GM23248 (cell line): Measurements from ENCODE around the gene HNRNPLL.

ENCODE experiments used
- EZH2 ChIP-seq: fragments of 200-600 bp; sonication (generic); IDR thresholded peaks from 2 replicates; pipeline ENCODE4 v1.6.1; 2018; ENCODE audit warnings: antibody characterized with exemption, mild to moderate bottlenecking; ENCODE audit not compliant: insufficient read depth, poor library complexity, severe bottlenecking
- EZH2phosphoT487 ChIP-seq: fragments of 200-600 bp; sonication (generic); IDR thresholded peaks from 2 replicates; pipeline ENCODE4 v1.6.1; 2018; ENCODE audit warnings: antibody characterized with exemption, moderate library complexity, mild to moderate bottlenecking, low read depth; ENCODE audit not compliant: insufficient read depth

DNA sequence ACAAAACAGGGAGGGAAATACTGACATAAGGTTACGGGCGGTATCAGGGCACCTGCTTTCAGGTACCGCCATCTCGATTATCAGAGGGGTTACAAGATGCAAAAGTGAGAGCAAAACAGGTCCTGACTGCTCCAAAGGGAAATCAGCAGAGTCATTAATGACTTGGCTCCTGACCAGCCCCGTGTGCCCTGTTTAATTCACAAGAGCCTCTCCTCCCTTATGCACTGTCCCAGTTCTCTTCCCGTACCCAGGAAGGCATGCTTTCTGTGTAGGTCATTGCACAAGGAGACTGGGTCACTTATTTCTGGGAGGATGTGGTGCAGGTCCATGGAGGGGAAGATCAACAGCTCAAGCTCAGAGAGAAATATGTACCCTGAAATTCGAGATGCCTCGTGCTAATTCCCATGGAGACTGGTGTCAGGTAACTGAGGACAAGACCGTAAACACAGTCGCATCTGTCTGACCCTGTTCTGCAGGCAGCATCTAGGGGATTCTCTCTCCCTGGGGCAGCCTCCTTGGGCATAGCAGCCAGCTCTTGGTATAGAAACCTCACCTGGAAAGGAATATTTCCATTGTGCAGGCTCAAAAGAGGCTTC is 79.9 kb downstream of the HNRNPLL start:
- no peak for TF ChIP-seq EZH2
- no peak for TF ChIP-seq EZH2phosphoT487
